Keratinocyte (primary cell): ENCODE measurements around the gene ADGRL3.

Experiments used
- CTCF ChIP-seq, 3 experiments: IDR thresholded peaks in 1 of 3; conservative IDR thresholded peaks in 1 of 3; optimal IDR thresholded peaks in 1 of 3; 2 replicates in 2 of 3; 3 replicates in 1 of 3; pipeline versions ENCODE3 to v1.5.1; 2011; ENCODE audit warnings: low read length in 3 of 3, mild to moderate bottlenecking in 3 of 3, moderate library complexity in 2 of 3, control low read depth in 1 of 3, inconsistent platforms in 1 of 3; ENCODE audit not compliant: insufficient read depth in 2 of 3; ENCODE audit errors: extremely low read depth in 1 of 3
- EZH2 ChIP-seq: IDR thresholded peaks from one replicate; pipeline ENCODE4 v1.6.1; 2012; ENCODE audit warnings: inconsistent platforms, mild to moderate bottlenecking, low read length, moderate library complexity

DNA sequence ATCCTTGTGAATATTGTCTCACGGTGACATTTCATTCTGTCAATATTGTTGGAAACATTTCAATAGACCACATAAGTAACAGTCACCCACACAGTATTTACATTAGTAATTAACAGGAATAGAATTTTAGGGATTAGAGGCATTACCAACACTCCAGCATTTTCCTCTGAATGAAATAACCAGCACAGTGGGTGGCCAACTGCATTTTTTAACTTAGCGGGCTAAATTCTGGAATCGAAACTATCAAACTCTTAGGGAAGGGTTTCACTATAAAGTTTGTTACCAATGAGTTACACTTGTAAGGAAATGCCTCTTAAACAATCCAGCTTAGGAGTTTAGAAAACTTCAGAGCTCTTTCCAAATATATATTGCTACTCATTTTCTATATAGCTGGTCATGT is 403.0 kb downstream of the ADGRL3 start:
- TF ChIP-seq CTCF (optimal IDR thresholded peaks at IDR 0.05 in 1 of 3, IDR thresholded peaks at IDR 0.05 in 1 of 3, conservative IDR thresholded peaks at IDR 0.05 in 1 of 3; ENCODE audit: extremely low read depth in 1 of 3, insufficient read depth in 2 of 3, low read length in 3 of 3) (no peak), EZH2 (no peak)
